ENCODE data around the gene HOXB3. TPM values are rescaled to one million over a fixed set of nuclear protein-coding genes. Genes with fewer than 3 reads are reported as not detected.
"Not testable (repeated sequence)": the region's sequence is repeated elsewhere in the genome, so short reads cannot be mapped to it uniquely, and the experiment has no call there.

The HOXB3 gene
- total RNA-seq, 2 donors from 2014 or later: 9.0 to 15.4 TPM

DNA sequence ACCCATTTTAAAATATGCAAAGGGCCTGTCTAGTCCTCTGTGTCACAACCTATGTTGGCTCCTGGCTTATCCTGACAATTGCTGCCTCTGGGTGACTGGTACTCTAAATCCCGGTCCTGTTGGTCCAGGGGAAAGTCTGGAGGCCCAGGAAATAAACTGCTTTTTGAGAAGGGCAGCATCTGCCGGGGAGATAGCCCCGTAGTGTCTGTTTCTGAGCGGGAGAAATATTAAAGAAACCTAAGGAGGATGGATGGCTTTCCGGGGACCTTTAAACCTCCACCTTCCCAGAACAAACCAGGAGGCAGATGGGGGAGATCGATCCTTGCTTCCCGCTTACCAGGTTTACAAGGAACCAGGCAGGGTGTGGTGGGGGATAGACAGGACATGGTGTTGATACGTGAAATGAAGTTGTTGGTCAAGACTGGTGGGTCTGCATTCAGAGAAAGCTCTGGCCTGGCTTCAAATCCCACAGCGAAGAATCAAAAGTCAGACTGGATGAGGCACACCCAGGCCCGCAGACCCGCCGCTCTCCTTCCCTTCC, 48.9 kb downstream of the HOXB3 start:
- H3K27ac Mint-ChIP-seq: peak overlapping the region; percentile 99 to 100
- H3K4me3 Mint-ChIP-seq: peak overlapping the region; percentile 95
- H3K9me3 Mint-ChIP-seq: no peaks in the 10 kb centered on the region
- DNase-seq (ENCODE audit: low spot score): no peak
- ATAC-seq: peak; percentile 2 to 14
- no peaks in the 10 kb centered on the region for H3K27me3 Mint-ChIP-seq
- peaks cover 23 to 27% of the 10 kb centered on the region in 2 donors for H3K4me1 Mint-ChIP-seq (ENCODE audit: low read depth in 2 of 2)
- peaks cover 10% of the 10 kb centered on the region for H3K36me3 Mint-ChIP-seq

GRCh38 chr17:48540213-48540612, 49.8 kb downstream of the HOXB3 start:
- Mint-ChIP-seq H3K27me3 (no peaks in the 10 kb centered on the region), H3K9me3 (no peaks in the 10 kb centered on the region), H3K36me3 (peaks cover 10% of the 10 kb centered on the region), H3K27ac (peak overlapping the region; percentile 24 to 100), H3K4me1 (ENCODE audit: low read depth in 2 of 2) (peaks cover 15 to 18% of the 10 kb centered on the region in 2 donors), H3K4me3 (no peak overlapping the region)
- no peak for DNase-seq (ENCODE audit: low spot score)
- no peak for ATAC-seq

DNA sequence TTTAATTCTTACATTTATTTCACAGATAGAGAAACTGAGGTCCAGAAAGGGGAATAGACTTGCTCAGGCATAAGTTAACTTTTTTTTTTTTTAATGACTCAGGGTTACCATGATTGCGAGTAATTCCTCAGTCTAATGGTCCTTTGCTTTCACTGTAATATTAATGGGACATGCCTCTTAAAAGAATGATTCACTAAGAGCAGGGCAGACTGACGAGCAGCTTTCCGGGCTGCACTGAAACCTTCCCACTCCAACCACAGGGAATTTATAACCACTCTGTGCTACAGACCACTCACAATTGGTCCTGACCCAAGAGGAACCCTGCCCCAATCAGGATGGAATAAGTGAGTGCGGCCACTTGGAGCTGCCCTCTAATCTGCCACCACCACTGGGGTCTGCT, 50.9 kb downstream of the HOXB3 start:
- no peak for DNase-seq (ENCODE audit: low spot score)
- Mint-ChIP-seq H3K27ac (no peak overlapping the region), H3K4me3 (no peak overlapping the region), H3K27me3 (no peaks in the 10 kb centered on the region), H3K36me3 (peaks cover 10% of the 10 kb centered on the region), H3K9me3 (no peaks in the 10 kb centered on the region), H3K4me1 (ENCODE audit: low read depth in 2 of 2) (peaks cover 14 to 16% of the 10 kb centered on the region in 2 donors)
- no peak for ATAC-seq

DNA sequence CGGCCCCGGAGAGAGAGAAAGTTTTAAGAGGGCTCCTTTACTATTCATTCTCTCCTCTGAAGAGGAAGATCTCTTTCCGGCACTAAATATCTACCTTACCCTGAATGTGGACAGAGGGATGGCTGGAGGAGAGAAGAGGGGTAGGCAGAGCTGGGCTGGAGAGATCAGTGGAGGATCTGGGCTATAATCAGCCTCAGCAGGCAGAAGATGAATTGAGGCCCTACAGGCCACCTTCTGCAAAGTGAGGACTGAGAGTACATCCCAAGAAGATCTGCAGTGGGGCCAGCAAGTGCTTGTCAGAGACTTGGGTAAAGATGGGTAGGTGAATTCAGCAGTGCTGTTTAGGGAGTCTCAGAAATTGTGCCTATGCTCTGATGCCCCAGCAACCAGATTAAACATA, 52.7 kb downstream of the HOXB3 start:
- Mint-ChIP-seq H3K4me1 (ENCODE audit: low read depth in 2 of 2) (peaks cover 10% of the 10 kb centered on the region in 2 donors), H3K4me3 (no peak overlapping the region), H3K36me3 (peaks cover 3% of the 10 kb centered on the region), H3K27ac (no peak overlapping the region), H3K9me3 (no peaks in the 10 kb centered on the region), H3K27me3 (no peaks in the 10 kb centered on the region)
- ATAC-seq: no peak
- DNase-seq (ENCODE audit: low spot score): no peak

GRCh38 chr17:48535793-48536559, 54.1 kb downstream of the HOXB3 start:
- not testable (repeated sequence) for DNase-seq (ENCODE audit: low spot score); H3K9me3 Mint-ChIP-seq; H3K27ac Mint-ChIP-seq; H3K27me3 Mint-ChIP-seq; H3K36me3 Mint-ChIP-seq; H3K4me1 Mint-ChIP-seq (ENCODE audit: low read depth in 2 of 2); ATAC-seq; H3K4me3 Mint-ChIP-seq

DNA sequence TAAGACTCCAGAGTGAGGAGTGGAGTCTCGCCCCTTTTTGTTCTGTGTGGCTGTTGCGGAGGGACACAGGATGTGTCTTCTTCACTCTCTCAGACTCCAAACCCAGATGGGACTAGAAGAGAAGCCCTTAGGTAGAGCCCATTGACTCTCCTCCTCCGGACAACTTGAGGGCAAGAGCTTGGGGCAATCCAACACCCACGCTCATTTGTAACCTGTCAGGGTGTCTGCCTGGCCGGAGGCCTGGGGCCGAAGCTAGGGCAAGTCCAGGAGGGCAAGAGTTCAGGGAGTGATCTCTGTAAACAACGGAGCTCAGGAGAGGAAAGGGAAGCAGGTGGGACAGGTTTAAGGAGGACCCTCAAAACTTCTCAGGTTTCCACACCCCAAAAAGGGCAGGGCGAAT, 57.8 kb downstream of the HOXB3 start:
- Mint-ChIP-seq H3K36me3 (no peaks in the 10 kb centered on the region), H3K27me3 (no peaks in the 10 kb centered on the region), H3K4me1 (ENCODE audit: low read depth in 2 of 2) (no peaks in the 10 kb centered on the region), H3K9me3 (no peaks in the 10 kb centered on the region), H3K27ac (no peak overlapping the region), H3K4me3 (no peak overlapping the region)
- no peak for DNase-seq (ENCODE audit: low spot score)
- ATAC-seq: no peak

GRCh38 chr17:48530887-48531272, 59.2 kb downstream of the HOXB3 start, which contains the start of gene HOXB1:
Gene HOXB1, minus strand, starts transcription at chr17:48531011. Its CDS starts 107 bp downstream, at chr17:48530904.
- no peak for DNase-seq (ENCODE audit: low spot score)
- no peaks in the 10 kb centered on the region for H3K9me3 Mint-ChIP-seq
- peaks cover 5% of the 10 kb centered on the region for H3K36me3 Mint-ChIP-seq
- H3K4me3 Mint-ChIP-seq: no peak within 1 kb of the TSS
- ATAC-seq: peak in 1 of 2 donors; percentile 23
- H3K4me1 Mint-ChIP-seq (ENCODE audit: low read depth in 2 of 2): peaks cover 5 to 9% of the 10 kb centered on the region in 2 donors
- no peak within 1 kb of the TSS for H3K27ac Mint-ChIP-seq
- peaks cover 7 to 10% of the 10 kb centered on the region in 2 donors for H3K27me3 Mint-ChIP-seq

DNA sequence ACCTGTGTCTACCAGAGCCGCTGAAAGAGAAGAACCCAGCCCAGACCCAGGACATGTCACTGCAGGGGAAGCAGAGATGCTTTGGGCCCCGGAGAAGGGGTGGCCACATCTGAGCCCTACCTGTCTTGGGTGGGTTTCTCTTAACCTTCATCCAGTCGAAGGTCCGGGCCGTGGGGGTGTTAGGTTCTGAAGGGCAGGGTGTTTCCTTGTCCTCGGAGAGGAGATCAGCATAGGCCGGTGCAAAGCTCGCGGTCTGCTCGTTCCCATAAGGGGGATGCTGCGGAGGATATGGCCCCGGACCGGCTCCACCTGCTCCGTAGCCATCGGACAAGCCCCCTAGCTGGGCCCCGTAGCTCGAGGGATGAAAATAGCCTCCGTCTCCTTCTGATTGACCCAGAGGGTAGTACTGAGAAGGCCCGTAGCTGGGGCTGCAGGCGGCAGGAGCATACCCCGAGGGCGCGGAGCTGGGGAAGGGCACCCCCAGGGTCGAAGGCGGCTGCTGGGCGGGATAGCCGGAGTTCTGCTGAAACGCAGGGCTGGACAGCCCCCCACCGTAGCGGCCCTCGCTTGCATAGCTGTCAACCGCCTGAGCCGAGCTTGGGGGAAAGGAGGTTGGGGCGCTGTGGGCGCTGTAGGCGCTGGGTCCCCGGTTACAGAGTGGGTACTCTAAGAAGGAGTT, 59.7 kb downstream of the HOXB3 start:
- ATAC-seq: peak in 1 of 2 donors; percentile 33

GRCh38 chr17:48529683-48530009, 60.4 kb downstream of the HOXB3 start:
- Mint-ChIP-seq H3K4me3 (no peak overlapping the region), H3K36me3 (peaks cover 5% of the 10 kb centered on the region), H3K9me3 (no peaks in the 10 kb centered on the region), H3K27ac (no peak overlapping the region), H3K27me3 (peaks cover 15 to 22% of the 10 kb centered on the region in 2 donors), H3K4me1 (ENCODE audit: low read depth in 2 of 2) (peaks cover 5 to 11% of the 10 kb centered on the region in 2 donors)
- no peak for ATAC-seq
- DNase-seq (ENCODE audit: low spot score): no peak

More for the DNA sequence above, 59.7 kb downstream of the HOXB3 start:
- Mint-ChIP-seq H3K36me3 (peaks cover 5% of the 10 kb centered on the region), H3K4me1 (ENCODE audit: low read depth in 2 of 2) (peaks cover 5 to 11% of the 10 kb centered on the region in 2 donors), H3K27ac (no peak overlapping the region), H3K27me3 (peaks cover 11 to 15% of the 10 kb centered on the region in 2 donors), H3K9me3 (no peaks in the 10 kb centered on the region), H3K4me3 (no peak overlapping the region)
- DNase-seq (ENCODE audit: low spot score): no peak

GRCh38 chr17:48528936-48529682, 60.9 kb downstream of the HOXB3 start:
- no peak for DNase-seq (ENCODE audit: low spot score)
- H3K9me3 Mint-ChIP-seq: no peaks in the 10 kb centered on the region
- H3K4me1 Mint-ChIP-seq (ENCODE audit: low read depth in 2 of 2): peaks cover 5 to 11% of the 10 kb centered on the region in 2 donors
- H3K4me3 Mint-ChIP-seq: no peak overlapping the region
- ATAC-seq: no peak
- H3K27me3 Mint-ChIP-seq: peaks cover 16 to 23% of the 10 kb centered on the region in 2 donors
- peaks cover 5% of the 10 kb centered on the region for H3K36me3 Mint-ChIP-seq
- H3K27ac Mint-ChIP-seq: no peak overlapping the region

DNA sequence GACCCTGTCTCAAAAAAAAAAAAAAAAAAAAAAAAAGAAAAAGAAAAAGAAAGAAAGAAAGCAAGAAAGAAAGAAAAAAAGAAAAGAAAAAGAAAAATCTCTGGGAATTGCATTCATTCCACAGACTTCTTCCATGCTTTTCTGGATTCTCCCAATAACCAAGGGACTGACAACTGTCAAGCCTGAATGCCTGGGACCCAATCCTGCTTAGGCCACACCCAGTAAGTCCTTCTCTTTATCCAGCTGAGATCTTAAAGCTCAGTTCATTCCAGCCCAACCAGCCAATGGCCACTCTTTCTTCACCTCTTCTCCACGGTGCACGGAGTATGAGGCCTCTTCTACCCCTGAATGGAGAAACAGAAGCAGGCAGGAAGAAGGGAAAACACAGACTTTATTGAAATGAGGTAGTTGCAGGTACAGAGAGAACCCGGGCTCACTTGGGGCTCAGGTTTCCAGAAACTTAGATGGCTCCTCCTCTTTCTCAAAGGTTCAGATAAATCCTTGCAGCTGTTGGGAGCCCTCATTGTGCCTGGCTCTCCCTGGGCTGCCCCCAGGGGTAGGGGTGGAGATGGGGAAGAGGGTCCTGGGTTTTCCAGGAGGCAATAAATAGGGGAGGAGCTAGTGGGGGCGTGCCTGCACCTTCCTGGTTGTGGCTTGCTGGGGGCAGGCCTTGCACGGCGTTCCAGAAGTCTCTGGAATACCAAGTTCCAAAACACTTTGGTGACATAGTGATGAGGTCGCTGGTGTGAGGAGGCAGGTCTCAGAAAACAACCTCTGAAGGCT, 61.7 kb downstream of the HOXB3 start:
- Mint-ChIP-seq H3K9me3 (no peaks in the 10 kb centered on the region), H3K4me1 (ENCODE audit: low read depth in 2 of 2) (peaks cover 5 to 11% of the 10 kb centered on the region in 2 donors), H3K27me3 (peaks cover 18 to 23% of the 10 kb centered on the region in 2 donors), H3K36me3 (peaks cover 5% of the 10 kb centered on the region), H3K4me3 (no peak overlapping the region), H3K27ac (no peak overlapping the region)
- ATAC-seq: no peak
- DNase-seq (ENCODE audit: low spot score): no peak

DNA sequence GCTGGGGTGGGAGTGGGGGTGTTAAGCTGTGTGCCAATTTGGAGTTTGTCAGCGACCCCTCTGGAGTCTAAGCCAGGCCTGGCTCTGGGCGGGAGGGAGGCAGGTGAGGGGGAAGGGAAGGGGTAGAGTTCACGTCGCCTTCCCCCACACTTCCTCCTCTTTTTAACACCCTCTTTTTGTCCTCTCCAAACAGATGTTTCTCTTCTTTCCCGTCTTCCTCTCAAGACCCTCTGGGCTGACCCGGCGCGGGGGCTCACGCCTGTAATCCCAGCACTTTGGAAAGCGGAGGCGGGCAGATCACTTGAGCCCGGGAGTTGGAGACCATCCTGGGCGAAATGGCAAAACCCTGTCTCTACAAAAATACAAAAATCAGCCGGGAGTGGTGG, 62.5 kb downstream of the HOXB3 start:
- Mint-ChIP-seq H3K4me1 (ENCODE audit: low read depth in 2 of 2) (peaks cover 5 to 11% of the 10 kb centered on the region in 2 donors), H3K9me3 (no peaks in the 10 kb centered on the region), H3K36me3 (peaks cover 5% of the 10 kb centered on the region), H3K27me3 (peaks cover 20 to 23% of the 10 kb centered on the region in 2 donors), H3K27ac (no peak overlapping the region), H3K4me3 (peak overlapping the region; percentile 60)
- no peak for ATAC-seq
- DNase-seq (ENCODE audit: low spot score): no peak
